ENCODE results near the gene CYLD.

DNA sequence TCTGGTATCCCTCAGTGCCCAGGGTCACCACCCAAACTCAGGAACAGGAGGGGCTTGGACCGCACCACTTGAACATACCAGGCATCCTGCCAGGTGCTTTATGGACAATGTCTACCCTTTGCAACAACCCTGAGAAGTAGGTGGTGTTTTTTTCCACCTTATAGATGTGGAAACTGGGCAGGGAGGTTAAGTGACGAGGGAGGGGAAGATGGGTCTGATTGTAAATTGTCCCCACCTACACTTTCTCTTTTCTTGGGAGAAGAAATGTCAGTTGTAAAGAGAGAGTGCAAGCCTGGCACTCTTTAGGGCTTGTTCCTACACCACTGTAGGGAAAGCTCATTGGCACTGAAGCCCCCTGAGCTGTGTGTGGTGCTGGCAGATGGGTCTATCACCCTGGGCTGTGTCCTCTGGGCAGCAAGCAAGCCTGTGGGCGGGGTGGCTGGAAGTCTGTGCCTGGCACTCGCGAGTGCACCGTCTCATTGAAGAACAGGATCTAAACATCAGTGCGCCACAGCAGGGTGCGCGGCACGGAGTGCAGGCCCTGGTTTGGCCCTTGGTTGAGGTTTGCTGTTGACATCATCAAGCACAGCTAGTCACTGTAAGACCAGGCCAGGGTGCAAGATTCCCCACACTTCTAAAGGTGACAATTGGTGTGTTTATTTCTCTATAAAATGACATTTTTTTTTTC, 33.4 kb upstream of the CYLD start:
- TF ChIP-seq CTCF (IDR thresholded peaks at IDR 0.05; ENCODE audit: low read length): no peak
- no peak for TF ChIP-seq EZH2 (optimal IDR thresholded peaks at IDR 0.05; ENCODE audit: low read depth, low read length)

Data from MM.1S (cell line).